Daoy (cell line): ENCODE data around the gene DENND2A. TPM values are rescaled to one million over a fixed set of nuclear protein-coding genes. Genes with fewer than 3 reads are reported as not detected.
"Not testable (repeated sequence)": the region's sequence is repeated elsewhere in the genome, so short reads cannot be mapped to it uniquely, and the experiment has no call there.

ENCODE experiments used
- DNase-seq: peaks from one replicate; pipeline ENCODE4 v3.0.0-alpha.2; 2015; ENCODE audit warnings: low read depth
- total RNA-seq: library from RNA; depleted of rRNA; stranded (reverse); fragments of >200 nt; shearing (Covaris generic); gene quantifications from 2 replicates; pipeline ENCODE4 v1.2.3, GENCODE V29; 2014; rRNA removed

The DENND2A gene, protein sequence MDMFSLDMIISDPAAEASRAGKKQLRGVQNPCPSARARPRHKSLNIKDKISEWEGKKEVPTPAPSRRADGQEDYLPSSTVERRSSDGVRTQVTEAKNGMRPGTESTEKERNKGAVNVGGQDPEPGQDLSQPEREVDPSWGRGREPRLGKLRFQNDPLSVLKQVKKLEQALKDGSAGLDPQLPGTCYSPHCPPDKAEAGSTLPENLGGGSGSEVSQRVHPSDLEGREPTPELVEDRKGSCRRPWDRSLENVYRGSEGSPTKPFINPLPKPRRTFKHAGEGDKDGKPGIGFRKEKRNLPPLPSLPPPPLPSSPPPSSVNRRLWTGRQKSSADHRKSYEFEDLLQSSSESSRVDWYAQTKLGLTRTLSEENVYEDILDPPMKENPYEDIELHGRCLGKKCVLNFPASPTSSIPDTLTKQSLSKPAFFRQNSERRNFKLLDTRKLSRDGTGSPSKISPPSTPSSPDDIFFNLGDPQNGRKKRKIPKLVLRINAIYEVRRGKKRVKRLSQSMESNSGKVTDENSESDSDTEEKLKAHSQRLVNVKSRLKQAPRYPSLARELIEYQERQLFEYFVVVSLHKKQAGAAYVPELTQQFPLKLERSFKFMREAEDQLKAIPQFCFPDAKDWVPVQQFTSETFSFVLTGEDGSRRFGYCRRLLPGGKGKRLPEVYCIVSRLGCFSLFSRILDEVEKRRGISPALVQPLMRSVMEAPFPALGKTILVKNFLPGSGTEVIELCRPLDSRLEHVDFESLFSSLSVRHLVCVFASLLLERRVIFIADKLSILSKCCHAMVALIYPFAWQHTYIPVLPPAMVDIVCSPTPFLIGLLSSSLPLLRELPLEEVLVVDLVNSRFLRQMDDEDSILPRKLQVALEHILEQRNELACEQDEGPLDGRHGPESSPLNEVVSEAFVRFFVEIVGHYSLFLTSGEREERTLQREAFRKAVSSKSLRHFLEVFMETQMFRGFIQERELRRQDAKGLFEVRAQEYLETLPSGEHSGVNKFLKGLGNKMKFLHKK
- 5.4 and 6.5 TPM in 2 replicates for total RNA-seq

DNA sequence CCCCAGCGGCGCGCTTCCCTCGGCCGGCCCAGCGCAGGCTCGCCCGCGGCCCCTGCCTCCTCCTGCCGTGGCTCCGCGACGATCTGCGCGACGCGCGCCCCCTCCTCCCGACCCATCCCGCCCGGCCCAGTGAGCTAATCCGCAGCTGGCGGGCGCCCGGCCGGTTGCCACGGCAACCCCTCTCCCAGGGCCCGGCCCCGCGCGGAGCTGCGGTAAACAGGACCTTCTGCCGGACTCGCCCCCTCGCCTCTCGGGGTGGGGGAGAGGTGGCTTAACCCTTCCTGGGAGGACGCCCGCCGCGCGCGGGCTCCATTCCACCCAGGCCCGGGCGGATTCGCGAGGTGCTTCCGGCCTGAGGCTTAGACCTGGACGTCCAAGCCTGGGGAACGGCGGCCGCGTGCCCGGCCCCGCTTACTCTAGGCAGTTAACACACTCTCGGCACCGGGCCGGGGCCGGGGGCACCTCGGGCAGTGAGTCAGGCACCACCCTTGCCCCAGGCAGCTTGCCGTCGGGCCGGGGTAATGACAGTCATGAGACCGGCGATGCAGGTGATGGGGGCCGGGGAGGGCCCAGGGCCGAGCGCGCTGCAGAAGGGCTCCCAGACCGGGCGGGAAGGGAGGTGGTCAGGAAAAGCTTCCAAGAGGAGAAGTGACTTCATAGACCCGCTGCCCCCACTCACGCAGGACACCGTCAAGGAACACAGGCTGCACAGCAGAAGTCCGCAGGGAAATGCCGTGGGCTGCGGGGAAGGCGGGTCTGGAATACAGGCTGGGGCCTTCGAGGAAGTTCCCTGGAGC lies at the start of gene DENND2A:
TSS of gene DENND2A (minus strand) at position 87 of the 797 bp plus-strand sequence. CDS start 38,416 bp downstream, outside the sequence.
- DNase-seq: peak; percentile 67

DNA sequence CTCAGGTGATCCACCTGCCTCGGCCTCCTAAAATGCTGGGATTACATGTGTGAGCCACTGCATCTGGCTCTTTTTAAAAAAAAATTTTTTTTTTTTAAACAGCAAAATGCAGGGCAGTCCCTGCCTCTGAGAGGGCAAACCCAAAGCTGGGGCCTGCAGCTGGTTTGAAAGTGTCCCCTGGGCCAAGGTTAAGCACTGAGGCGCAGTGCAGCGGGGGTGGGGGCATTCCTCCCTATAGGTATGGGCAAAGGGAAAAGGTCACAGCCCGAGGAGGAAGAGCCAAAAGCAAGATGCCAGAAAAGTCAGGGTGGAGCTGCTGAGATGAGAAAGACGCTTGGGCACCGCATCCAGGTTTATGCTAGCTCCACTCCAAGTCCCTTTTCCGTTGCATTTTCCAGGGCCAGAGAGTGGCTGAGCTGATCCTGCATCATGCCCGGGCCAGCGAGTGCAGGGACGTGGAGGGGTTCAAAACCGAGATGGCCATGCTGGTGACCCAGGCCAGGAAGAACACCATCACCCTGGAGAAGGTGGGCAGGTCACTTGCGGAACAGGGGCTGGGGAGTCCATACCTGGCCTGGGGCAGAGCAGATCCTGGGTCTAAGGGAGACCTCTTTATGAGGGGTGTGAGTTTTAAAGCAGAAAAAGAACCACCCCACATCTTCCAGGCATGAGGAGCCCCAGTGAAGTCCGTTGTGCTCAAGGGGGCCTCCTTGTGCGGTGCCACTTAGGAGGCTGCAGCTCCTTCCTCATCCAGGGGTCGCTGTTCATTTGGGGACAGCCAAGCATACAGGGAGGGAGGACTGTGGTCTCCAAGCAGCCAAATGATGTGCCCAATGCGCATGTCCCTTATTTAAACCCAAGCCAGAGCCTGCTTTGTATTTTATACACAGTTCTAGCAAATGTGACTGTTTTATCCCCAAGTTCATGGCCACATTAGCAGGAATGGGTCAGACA lies 48.9 kb upstream of the DENND2A start:
- no peak for DNase-seq

DNA sequence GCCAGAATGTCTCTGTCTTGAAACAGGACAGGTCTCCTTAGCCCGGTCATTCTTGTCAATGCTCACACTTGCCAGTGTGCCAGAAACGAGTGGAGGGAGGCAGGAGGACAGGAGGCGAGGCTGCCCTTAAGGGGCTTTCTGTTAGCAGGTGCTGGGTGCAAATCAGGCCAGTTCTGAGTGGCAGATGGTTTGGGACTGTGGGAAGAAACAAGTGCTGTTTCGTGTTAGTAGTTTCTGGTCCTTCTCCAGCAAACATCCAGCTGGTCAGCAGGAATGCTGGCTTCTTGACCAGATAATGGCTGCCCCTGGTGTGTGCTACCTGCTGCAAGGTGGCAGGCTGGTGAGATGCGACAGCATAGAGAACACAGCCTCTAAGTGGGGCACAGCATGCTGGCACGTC lies 47.7 kb upstream of the DENND2A start:
- no peak for DNase-seq

DNA sequence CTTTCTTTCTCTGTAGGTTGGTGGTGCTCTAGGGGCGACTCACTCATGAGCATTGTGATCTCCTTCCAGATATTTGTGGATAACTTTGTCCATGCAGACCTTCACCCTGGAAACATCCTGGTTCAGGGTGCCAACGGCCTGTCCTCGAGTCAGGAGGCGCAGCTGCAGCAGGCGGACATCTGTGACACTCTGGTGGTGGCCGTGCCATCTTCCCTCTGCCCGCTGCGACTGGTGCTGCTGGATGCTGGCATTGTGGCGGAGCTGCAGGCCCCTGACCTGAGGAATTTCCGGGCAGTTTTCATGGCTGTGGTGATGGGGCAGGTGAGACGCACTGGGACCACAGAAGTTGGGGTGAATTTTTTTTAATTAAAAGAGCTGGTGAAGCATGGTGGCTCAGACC lies 46.3 kb upstream of the DENND2A start:
- no peak for DNase-seq

DNA sequence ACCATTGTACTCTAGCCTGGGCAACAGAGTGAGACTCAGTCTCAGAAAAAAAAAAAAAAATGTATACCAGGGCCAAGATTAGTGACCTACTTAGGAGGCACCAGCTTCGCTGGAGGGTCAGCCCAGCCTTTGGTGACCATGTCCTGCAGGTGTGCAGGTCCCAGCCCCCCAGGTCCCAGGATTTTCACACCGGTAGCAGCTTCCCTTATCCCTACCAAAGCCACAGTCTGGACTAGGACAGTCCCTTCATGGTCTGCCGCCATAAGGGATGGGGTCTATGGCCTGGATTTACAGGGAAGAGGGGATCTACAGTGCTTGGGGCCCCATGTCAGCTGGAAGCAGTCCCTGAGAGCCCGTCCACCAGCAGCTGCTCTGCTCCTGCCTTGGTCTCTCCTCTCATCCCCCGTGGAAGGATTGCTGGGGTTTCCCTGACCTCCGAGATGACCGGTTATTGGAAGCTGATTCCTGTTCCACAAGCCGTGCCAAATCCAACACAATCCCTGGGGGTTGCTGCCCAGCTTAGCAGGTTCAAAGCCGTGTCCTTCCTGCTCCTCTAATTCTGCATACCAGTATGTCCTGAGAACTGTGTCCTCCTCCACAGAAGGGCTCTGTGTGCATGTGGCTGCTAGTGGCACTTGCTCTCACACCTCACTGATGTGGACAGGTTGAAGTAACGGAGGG lies 44.9 kb upstream of the DENND2A start:
- no peak for DNase-seq

DNA sequence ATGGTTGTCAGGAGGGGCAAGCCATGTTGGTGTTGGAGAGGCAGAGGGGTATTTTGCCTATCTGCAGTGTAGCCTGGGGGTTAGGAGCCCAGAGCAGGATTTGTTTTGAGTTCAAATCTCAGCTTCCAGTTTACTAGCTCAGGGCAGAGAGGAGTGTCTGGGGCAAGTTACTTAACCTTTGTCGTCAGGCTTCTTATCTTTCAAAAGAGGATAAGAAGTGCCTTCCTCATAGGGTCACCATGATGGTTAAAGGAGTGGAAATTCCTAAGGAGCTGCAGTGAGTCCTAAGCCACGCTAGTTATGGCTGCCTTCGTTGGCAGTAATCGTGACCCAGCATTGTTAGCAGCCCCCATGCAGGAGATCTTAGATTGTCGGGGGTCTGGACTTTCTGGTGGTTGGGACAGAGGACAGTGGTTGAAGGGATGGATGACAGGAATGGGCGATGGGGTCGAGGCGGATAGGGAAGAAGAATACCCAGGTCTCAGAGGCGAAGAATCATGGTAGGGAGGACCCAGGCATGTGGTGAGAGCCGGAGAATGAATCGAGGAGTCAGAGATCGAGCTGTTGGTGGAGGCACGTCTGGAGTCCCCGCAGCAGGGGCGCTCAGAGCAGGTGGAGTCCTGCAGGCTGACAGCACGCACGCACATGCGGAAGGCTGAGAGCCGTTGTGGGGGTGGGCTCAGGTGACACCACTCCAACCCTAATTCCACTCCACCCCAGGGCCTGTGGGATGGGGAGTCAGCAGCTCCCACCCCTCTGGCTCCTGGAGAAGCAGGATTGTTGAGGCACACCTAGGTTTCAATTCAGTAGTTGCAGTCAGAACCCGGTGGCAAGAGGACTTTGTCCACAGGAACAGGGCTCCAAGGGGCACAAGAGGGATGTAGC lies 43.7 kb upstream of the DENND2A start:
- DNase-seq: no peak

DNA sequence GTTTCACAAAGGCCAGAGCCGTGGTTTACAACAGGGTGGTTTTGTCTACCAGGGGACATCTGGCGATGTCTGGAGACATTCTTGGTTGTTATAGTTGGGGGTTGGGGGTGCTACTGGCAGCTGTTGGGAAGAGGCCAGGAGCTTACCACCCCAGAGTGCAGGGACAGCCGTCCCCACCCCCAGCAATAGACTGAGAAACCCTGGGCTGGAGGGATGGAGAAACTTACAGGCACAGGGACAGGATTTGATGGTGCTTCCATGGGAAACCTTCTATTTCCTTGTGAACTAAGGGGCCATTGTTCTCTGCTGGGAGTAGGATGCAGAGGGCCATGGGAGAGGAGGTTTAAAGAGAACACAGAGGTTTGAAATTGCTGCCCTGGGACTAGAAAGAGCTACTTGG lies 43.0 kb upstream of the DENND2A start:
- DNase-seq: no peak

DNA sequence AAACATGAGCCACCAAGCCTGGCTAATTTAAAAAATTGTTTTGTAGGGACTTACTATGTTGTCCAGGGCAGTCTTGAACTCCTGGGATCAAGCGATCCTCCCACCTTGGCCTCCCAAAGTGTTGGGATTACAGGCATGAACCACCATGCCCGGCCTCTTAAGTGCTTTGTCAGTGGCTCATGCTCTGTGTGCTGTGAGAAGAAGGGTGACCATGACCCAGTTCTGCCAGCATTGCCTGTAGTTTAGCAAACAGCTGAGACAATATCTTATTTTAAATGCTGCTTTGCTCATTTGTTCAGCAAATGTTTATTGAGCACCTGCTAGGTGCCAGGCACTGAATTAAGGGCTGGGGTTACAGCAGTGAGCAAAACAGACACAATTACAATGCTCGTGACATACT lies 41.2 kb upstream of the DENND2A start:
- DNase-seq: no peak

DNA sequence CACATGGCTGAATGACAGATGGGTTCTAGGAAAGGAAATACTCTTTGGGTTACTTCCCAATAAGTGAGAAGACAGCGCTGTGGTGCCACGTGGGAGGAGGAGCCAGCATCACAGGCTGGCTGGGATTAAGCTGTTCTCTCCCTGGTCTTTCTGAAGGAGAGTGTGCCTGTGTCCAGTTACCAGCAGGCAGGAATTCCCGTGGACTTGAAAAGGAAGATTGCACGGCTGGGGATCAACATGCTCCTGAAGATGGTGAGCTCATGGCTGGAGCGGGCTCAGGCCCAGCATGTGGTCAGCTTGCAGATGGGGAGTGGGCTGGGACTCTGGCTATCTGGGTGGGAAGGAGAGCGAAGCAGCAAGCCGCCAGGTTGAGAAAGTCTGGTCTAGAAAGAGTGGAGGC lies 40.3 kb upstream of the DENND2A start:
- no peak for DNase-seq

DNA sequence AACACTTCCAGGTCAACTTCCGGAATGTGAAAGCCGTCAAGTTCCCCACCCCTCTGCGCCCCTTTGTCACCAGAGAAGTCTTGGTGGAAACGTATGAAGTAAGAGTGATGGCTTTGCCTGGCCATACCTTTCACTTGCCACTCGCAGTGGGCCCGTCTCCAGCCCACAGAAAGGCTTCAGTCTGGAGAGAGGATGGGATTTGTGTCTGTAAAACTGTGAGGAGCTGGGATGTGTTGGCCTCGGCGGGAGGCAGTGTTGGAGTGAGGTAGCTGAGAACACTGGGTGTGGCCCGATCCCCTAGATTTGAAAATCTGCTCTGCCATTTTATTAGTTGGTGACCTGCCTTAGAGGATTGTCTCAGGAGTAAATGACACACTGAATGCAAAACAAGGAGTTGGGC lies 38.6 kb upstream of the DENND2A start:
- DNase-seq: no peak

DNA sequence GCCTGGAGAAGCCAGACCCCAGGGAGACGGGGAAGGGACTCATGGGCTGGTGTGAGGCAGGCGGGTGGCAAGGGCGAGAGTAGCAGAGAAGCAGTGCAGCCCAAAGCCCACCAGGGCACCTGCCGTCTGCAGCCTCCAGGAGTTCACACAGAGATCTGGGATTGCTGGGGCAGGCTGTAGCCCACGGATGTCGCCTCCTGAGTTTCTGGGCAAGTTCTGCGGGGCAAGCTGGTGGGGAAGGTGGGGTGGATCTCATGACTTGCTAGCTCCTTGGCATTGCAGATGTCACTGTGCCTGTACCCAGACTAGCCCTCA lies 38.2 kb upstream of the DENND2A start:
- no peak for DNase-seq

DNA sequence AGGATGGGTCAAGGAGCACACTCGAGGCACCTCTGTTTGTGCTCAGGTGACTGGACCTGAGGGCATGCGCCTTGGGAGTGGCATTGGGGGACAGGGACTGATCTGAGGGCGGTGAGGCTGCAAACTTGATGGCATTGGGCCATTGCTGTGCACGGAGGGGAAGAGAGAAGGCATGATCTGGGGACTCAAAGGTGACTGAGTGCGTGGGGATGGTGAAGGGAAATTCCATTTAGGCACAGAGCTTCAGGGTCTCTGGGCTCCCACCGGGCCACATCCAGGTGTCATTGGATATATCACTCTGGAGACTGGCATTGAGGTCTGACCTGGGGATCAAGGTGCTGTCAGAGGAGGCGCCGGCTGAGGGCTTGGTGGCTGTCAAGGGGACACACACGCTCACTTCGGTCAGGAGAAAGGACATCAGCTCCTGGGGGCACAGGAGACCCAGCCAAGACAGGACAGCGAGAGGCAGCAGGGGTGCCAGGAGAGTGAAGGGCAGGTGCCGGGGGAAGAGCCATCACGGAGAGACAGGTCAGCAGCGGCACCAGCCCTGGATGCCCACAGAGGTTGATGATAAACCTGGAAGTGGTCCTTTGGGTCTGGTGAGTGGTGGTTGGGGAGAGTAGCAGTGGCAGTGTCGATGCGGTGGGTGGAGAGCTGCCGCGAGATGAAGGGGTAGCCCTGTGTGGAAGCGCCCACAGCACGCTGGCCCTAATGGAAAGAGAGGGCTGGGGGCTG lies 37.6 kb upstream of the DENND2A start:
- DNase-seq: no peak

DNA sequence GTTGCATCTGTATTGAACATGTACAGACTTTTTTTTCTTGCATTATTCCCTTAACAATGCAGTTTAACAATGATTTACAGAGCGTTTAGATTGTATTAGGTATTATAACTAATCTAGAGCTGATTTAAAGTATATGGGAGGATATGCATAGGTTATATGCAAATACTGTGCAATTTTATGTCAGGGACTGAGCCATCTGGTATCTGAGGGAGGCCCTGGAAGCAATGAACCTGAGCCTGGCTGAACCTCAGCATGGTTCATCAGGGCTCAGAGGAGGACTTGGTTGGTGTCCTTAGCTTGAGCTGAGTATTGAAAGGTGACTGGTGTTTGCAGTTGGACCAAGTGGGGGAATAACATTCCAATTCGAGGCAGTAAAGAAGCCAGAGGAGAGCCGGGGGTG lies 36.9 kb upstream of the DENND2A start:
- DNase-seq: no peak

DNA sequence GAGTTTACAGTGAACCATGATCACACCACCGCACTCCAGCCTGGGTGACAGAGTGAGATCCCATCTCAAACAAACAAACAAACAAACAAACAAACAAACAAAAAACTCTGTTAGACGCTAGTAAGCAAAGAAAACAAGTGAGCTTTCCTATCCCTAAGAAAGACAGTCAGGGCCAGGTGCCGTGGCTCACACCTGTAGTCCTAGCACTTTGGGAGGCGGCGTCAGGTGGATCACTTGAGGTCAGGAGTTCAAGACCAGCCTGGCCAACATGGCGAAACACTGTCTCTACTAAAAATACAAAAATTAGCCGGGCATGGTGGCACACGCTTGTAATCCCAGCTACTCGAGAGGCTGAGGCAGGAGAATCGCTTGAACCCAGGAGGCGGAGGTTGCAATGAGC lies 36.3 kb upstream of the DENND2A start:
- DNase-seq: not testable (repeated sequence)

DNA sequence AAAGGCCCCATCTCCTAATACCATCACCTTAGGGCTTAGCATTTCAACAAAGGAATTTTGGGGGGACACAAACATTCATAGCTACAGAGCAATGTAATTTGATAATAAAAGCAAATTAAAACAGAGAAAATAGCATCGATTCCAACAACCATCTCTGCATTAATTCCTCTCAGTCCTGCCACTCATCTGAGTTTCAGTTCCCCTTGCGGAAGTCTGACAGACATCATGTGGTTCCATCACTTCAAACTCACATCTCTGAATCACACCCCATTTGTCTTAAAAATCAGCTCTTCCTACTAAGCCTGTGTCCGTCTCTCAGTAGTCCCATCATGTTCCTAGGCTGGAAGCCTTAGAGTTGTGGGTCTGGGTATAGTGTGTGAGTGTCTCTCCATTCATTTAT lies 35.7 kb upstream of the DENND2A start:
- DNase-seq: no peak

DNA sequence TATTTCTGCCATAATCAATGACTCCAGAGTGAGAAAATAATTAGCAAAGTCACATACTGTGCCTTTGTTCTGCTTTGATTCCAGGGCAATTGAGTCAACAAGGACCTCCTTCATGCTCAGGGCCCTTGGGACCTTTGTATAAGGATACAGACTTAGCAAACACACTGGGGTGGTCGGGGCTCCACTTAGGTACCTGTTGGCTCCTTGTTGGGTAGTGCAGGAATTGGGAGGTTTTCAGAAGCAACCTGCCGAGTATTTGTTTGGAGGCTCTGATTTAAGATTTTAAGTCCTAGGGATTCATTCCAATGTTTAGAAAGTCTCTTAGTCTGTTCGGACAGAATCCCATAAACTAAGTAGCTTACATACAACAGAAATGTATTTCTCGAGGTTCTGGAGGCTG lies 35.1 kb upstream of the DENND2A start:
- DNase-seq: no peak

DNA sequence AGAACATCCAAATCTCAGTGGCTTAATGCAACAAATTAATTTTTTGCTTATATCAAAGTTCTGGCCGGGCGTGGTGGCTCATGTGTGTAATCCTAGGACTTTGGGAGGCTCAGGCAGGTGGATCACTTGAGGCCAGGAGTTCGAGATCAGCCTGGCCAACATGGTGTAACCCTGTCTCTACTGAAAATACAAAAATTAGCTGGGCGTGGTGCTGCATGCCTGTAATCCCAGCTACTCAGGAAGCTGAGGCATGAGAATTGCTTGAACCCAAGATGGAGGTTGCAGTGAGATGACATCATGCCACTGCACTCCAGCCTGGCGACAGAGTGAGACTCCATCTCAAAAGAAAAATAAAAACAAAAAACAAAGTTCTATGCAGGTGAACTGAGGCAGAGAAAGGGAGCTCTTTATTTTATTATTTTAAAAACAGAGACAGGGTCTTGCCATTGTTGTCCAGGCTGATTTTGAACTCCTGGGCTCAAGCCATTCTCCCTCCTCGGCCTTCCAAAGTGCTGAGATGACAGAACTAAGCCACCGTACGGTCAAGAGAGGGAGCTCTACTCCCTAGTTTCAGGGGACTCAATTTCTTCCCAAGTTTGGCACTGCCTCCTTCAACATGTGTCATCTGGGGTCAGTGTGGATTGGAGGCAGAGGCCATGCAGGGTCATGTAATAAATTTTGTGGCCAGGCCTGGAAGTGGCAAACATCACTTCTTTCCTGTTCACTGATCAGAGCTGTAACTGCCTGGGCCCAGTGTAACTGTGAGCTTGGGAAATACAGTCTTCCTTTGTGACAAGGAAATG lies 34.5 kb upstream of the DENND2A start:
- DNase-seq: peak; percentile 51

DNA sequence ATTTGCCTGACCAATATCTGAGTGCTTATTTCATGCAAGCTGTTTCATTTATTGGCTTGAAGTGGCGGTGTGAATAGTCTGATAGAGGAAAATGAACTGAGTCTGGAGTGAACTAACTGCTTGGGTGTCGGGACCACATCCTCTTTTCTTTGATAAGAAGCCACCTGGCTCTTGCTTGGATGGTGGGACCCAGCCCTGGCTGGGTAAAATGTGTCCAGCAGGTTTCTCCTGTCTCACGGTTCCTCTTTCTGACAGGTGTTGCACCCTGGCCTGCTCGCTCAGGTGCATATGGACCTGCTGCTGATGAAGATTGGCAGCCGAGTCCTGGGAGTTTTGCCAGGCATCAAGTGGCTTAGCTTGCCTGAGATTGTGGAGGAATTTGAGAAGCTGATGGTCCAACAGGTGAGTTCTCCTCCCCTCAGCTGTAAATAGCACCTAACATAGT lies 33.8 kb upstream of the DENND2A start:
- DNase-seq: no peak
